GM19240 (cell line): ENCODE results near the gene ATP2B2.

Experiments
- DNase-seq: peaks from one replicate; pipeline ENCODE4 v3.0.0; 2011; ENCODE audit warnings: low spot score; ENCODE audit not compliant: insufficient read length

ATP2B2 gene

GRCh38 chr3:10450494-10451440, 54.6 kb downstream of the ATP2B2 start:
- DNase-seq = no peak

GRCh38 chr3:10449436-10449835, 56.0 kb downstream of the ATP2B2 start:
- no peak for DNase-seq

- no peak for DNase-seq
Observed at GRCh38 chr3:10448544-10448943, 56.8 kb downstream of the ATP2B2 start.

- DNase-seq = no peak
Observed at GRCh38 chr3:10447527-10448260, 57.7 kb downstream of the ATP2B2 start.

GRCh38 chr3:10447110-10447509, 58.3 kb downstream of the ATP2B2 start:
- no peak for DNase-seq

GRCh38 chr3:10445561-10446175, 59.7 kb downstream of the ATP2B2 start:
- DNase-seq = no peak

- no peak for DNase-seq
Observed at GRCh38 chr3:10444511-10444910, 60.9 kb downstream of the ATP2B2 start.

GRCh38 chr3:10444110-10444429, 61.3 kb downstream of the ATP2B2 start:
- no peak for DNase-seq

- DNase-seq = no peak
Observed at GRCh38 chr3:10443272-10444109, 61.9 kb downstream of the ATP2B2 start.

- no peak for DNase-seq
Observed at GRCh38 chr3:10442151-10442795, 63.1 kb downstream of the ATP2B2 start.

GRCh38 chr3:10440684-10441083, 64.7 kb downstream of the ATP2B2 start:
- no peak for DNase-seq

- no peak for DNase-seq
Observed at GRCh38 chr3:10438902-10439610, 66.3 kb downstream of the ATP2B2 start.

- no peak for DNase-seq
Observed at GRCh38 chr3:10437995-10438901, 67.1 kb downstream of the ATP2B2 start.

GRCh38 chr3:10437272-10437994, 68.0 kb downstream of the ATP2B2 start:
- no peak for DNase-seq

GRCh38 chr3:10435850-10436249, 69.5 kb downstream of the ATP2B2 start:
- no peak for DNase-seq

- no peak for DNase-seq
Observed at GRCh38 chr3:10434938-10435336, 70.4 kb downstream of the ATP2B2 start.

- DNase-seq = no peak
Observed at GRCh38 chr3:10434144-10434937, 71.0 kb downstream of the ATP2B2 start.

GRCh38 chr3:10432931-10433330, 72.5 kb downstream of the ATP2B2 start:
- DNase-seq = no peak
